ENCODE results near the gene SEC11C. TPM values are rescaled to one million over a fixed set of nuclear protein-coding genes. Genes with fewer than 3 reads are reported as not detected.

Gene SEC11C
- total and polyA plus RNA-seq, 2 of the 8 experiments (the other 6 are each of a cell fraction or from before 2014, with no cell fraction given) = 27.1 to 59.3 TPM

DNA sequence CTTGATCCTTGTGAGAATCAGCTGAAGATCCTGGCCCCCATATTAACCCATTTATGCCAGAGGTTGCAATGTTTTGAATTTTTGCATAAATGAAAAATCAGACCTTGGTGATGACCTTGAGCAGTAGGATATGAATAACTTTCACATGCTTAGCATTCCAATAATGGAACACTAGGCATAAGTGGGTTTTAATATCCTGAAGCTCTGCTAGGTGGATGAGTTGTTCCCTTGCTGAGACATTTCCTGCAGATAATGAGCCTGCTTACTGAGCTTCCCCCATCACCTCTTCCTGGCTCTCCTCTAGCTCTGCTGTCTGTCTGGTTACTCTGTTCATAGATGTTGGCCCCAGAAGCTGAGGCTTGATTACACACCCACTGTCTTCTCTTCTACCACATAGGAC is 25.5 kb upstream of the SEC11C start:
- POLR2A ChIA-PET (ENCODE audit: partially characterized antibody) = no interaction called here
- no peak overlapping the region for H2AFZ ChIP-seq (ENCODE audit: low read length)
- no peak for TF ChIP-seq CBX8 (IDR thresholded peaks at IDR 0.05; ENCODE audit: borderline replicate concordance, low read depth, low read length)

More for the DNA sequence above, 25.5 kb upstream of the SEC11C start:
- Histone ChIP-seq H3K4me2 (ENCODE audit: insufficient read depth in 1 of 2, low read depth in 2 of 2, low read length in 2 of 2) (no peak overlapping the region), H3K18ac (ENCODE audit: extremely low read depth, low read length) (no peak overlapping the region), H3K79me1 (ENCODE audit: low read depth, low read length) (no peaks in the 10 kb centered on the region), H4K8ac (ENCODE audit: extremely low read depth, insufficient read depth, low read length) (no peak overlapping the region), H2BK12ac (ENCODE audit: low read depth, low read length) (no peak overlapping the region), H3K23me2 (ENCODE audit: low read depth, low read length) (no peaks in the 10 kb centered on the region; the same call in 1 of the 2 replicates), H3K4me1 (replicated peaks in 1 of 4; ENCODE audit: control insufficient read depth in 3 of 4, insufficient read depth in 4 of 4, low read length in 3 of 4) (no peaks in the 10 kb centered on the region), H4K91ac (replicated peaks; ENCODE audit: insufficient read length, low read length) (no peak overlapping the region), H3K14ac (ENCODE audit: insufficient read length) (no peak overlapping the region), H3K4ac (replicated peaks; ENCODE audit: insufficient read length, low read depth, low read length) (no peak overlapping the region), H3K36me3 (ENCODE audit: control insufficient read depth in 2 of 4, insufficient read depth in 4 of 4, low read length in 3 of 4) (no peaks in the 10 kb centered on the region), H3K27me3 (replicated peaks in 1 of 4; ENCODE audit: control insufficient read depth in 3 of 4, extremely low read depth in 1 of 4, insufficient read depth in 3 of 4, low read length in 3 of 4) (no peaks in the 10 kb centered on the region), H3K56ac (replicated peaks; ENCODE audit: insufficient read length, low read depth, low read length) (no peak overlapping the region), H2AK5ac (ENCODE audit: low read depth, low read length) (no peak overlapping the region), H4K20me1 (replicated peaks in 1 of 2; ENCODE audit: control insufficient read depth in 1 of 2, insufficient read depth in 2 of 2, low read length in 2 of 2) (no peaks in the 10 kb centered on the region), H3K79me2 (ENCODE audit: control insufficient read depth in 1 of 2, insufficient read depth in 2 of 2, low read length in 2 of 2) (no peaks in the 10 kb centered on the region), H3K27ac (ENCODE audit: low read depth, low read length) (no peak overlapping the region), H2BK15ac (ENCODE audit: low read length) (no peak overlapping the region), H2BK20ac (ENCODE audit: low read length) (no peak overlapping the region), H4K5ac (ENCODE audit: insufficient read length, low read depth, low read length) (no peak overlapping the region), H3K23ac (ENCODE audit: insufficient read length) (no peak overlapping the region), H3K4me3 (ENCODE audit: extremely low read depth in 1 of 4, insufficient read depth in 2 of 4, low read depth in 3 of 4, low read length in 4 of 4) (no peak overlapping the region), H3K9ac (replicated peaks in 1 of 4; ENCODE audit: extremely low read depth in 1 of 4, low read depth in 3 of 4, low read length in 3 of 4) (no peak overlapping the region), H2BK5ac (ENCODE audit: low read depth, low read length) (no peak overlapping the region), H2BK120ac (replicated peaks; ENCODE audit: low read depth, low read length) (no peak overlapping the region), H3K9me3 (ENCODE audit: insufficient read depth in 2 of 2, low read depth in 1 of 2, low read length in 1 of 2) (no peaks in the 10 kb centered on the region)
- FAIRE-seq = no peak
- no peak for DNase-seq (ENCODE audit: low read depth in 1 of 2, low spot score in 2 of 2)
- CTCF ChIA-PET (ENCODE audit: partially characterized antibody) = interaction anchor here (0.9 to 1.7 kb wide), 4 partner anchors 10 to 28 kb away, joined by 3 to 4 read pairs (median 4); no protein-coding TSS in a partner anchor
